ENCODE data around the gene DNAJB7. TPM values are rescaled to one million over a fixed set of nuclear protein-coding genes. Genes with fewer than 3 reads are reported as not detected.
A peak's percentile ranks its signal among the peaks of the same experiment; 100 is the strongest.

DNAJB7 gene
- total and polyA plus RNA-seq, 2 of the 13 experiments (the other 11 are each of a cell fraction or from before 2014, with no cell fraction given), result not detected

- TF ChIP-seq AFF4 (CRISPR knock-in tag; IDR thresholded peaks at IDR 0.05) (no peak), MED8 (CRISPR knock-in tag; IDR thresholded peaks at IDR 0.05; ENCODE audit: insufficient replicate concordance) (peak; percentile 40), ZZZ3 (CRISPR knock-in tag; IDR thresholded peaks at IDR 0.05; ENCODE audit: borderline replicate concordance) (no peak), UBTF (CRISPR knock-in tag; IDR thresholded peaks at IDR 0.05) (peak; percentile 65), ISL2 (CRISPR knock-in tag; IDR thresholded peaks at IDR 0.05) (peak; percentile 33; the same call in 1 of the 2 replicates), ZMYM3 (CRISPR knock-in tag; IDR thresholded peaks at IDR 0.05) (no peak), ZNF17 (CRISPR knock-in tag; IDR thresholded peaks at IDR 0.05) (no peak), ZNF232 (CRISPR knock-in tag; IDR thresholded peaks at IDR 0.05; ENCODE audit: borderline replicate concordance) (no peak), STAT5B (CRISPR knock-in tag; IDR thresholded peaks at IDR 0.05) (no peak), NPAS2 (CRISPR knock-in tag; IDR thresholded peaks at IDR 0.05; ENCODE audit: borderline replicate concordance) (no peak), MIER2 (CRISPR knock-in tag; IDR thresholded peaks at IDR 0.05) (no peak), ATF6 (CRISPR knock-in tag; conservative IDR thresholded peaks at IDR 0.05) (no peak), HCFC1 (IDR thresholded peaks at IDR 0.05; ENCODE audit: low read depth, low read length) (no peak), ZNF142 (CRISPR knock-in tag; IDR thresholded peaks at IDR 0.05) (no peak; the same call in 1 of the 2 replicates), ZNF335 (CRISPR knock-in tag; IDR thresholded peaks at IDR 0.05) (peak; percentile 87; the same call in 1 of the 2 replicates)
Measured at GRCh38 chr22:40818747-40819598, 42.9 kb downstream of the DNAJB7 start, which contains the start of gene SLC25A17 (continued).

Measured in HepG2 (cell line).